HG03457 (cell line): ENCODE results near the gene BET1.

ENCODE experiments used
- ATAC-seq: cut with Tn5 transposase; IDR thresholded peaks from one replicate; pipeline ENCODE4 v1.9.1; 2021; ENCODE audit warnings: moderate number of reproducible peaks; ENCODE audit not compliant: unreplicated experiment

Gene BET1

GRCh38 chr7:93960986-93961385 lies 43.2 kb downstream of the BET1 start:
- ATAC-seq: no peak

DNA sequence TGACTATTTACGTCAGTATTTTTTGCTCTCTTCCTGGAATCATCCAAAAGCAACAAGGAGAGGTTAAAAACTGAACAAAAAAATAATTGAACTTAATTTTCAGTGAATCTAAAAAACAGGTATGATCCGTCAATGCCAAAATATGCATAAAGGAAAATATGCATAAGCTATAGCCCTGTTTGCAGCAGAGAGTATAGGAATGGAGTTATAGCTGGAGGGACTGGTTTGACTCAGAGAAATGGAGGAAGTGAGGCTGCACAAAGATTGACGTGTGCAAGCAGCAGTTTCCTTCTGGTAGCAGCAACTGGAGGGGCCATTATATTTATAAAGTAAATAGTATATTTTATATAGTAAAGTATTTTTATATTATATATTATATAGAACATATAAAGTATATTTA lies 45.5 kb downstream of the BET1 start:
- no peak for ATAC-seq

DNA sequence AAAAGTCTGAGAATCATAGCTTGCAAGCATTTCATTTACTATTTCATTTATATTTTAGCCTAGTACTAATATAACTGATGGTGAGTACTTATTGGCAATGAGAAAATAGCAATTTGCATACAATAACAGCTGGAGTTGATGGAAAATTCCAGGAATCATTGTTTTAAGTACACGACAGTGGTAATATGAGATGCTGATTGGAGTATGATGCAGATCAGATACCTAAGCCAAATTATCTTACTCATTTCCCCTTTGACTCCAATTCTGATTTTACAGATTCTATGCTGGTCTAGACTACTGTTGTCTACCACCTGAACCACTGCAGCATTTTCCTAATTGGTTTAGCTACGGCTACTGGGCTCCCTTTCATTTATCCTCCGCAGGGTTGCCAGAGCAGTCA lies 45.9 kb downstream of the BET1 start:
- ATAC-seq: no peak

- no peak for ATAC-seq
These were observed 46.4 kb downstream of the BET1 start for GRCh38 chr7:93957767-93958166.

GRCh38 chr7:93955304-93955703 lies 48.9 kb downstream of the BET1 start:
- ATAC-seq: no peak

GRCh38 chr7:93949423-93949822 lies 54.7 kb downstream of the BET1 start:
- no peak for ATAC-seq

DNA sequence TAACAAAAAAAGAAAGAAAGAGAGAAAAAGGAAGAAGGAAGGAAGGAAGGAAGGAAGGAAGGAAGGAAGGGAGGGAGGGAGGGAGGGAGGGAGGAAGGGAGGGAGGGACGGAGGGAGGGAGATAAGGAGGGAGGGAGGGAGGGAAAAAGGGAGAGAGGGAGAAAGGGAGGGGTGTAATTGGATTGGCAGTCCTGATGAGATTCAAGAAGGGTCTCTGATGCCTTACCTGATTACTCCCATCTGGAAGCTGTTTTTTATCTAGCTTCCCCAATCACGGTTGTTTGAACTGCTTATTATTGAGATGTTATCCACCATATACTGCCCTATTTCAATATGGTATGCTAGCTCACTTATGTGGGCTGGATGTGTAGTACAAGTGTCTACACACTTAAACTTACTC lies 55.3 kb downstream of the BET1 start:
- ATAC-seq: no peak

DNA sequence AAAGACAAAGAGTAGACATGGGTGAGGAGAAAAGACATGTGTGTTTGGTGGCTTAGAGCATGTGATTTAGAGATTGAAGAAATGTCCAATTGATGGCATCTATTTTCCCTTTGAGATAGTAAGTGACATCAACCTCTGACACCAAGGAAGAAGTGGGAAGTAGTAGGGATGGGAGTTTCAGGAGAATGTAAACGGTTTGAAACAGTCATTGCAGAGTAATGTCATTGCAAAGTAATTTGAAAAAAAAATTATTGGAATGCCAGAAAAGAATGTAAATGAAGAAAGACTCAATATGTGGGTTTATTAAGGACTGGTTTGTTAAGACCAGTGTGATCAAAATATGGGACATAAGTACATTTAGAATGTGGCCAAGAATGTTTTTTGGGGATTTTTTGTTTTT lies 56.0 kb downstream of the BET1 start:
- ATAC-seq: no peak

- no peak for ATAC-seq
These were observed 58.2 kb downstream of the BET1 start for GRCh38 chr7:93945756-93946535.

- ATAC-seq: no peak
These were observed 59.1 kb downstream of the BET1 start for GRCh38 chr7:93945083-93945482.

- ATAC-seq: no peak
These were observed 59.5 kb downstream of the BET1 start for GRCh38 chr7:93944673-93945072.

DNA sequence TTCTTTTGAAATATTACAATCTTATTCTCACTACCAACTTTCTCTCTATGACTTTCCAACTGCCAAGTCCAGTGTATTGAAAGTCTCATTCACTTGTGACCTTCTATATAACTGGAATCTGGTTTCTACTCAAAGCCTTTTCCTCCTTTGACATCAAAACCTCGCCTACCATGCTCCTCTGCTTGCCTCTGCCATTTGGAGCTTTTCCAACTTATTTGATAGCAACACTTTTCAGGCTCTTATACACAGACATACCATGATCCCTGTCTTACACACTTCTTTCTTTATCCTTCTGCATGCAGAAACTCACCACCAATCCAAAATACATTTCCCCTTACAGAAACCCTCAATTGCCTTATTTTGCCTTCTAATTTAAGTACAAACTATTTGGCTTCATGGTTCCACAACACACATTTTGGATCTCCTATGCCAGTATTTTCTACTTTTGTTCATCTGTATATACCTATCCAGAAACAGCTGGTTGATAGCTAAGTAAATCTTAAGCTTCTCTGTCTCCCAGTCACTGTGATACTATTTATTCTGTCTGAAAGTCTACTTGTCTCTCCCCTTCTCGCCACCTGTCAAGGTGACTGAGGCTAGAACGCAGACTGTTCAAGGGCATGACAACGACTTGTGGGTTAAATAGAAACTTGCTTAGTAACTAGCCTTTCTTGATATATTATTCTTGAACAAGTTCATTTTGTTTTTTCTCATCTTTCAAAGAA lies 60.2 kb downstream of the BET1 start:
- ATAC-seq: no peak
